Mesenchymal stem cell (in vitro differentiated cells and primary cell): ENCODE results near the gene PPP5C.

Experiments
- DNase-seq: peaks from one replicate; pipeline ENCODE4 v3.0.0-alpha.2; 2013
- H2AFZ ChIP-seq: one replicate; pipeline ENCODE4 v1.6.1; 2013; ENCODE audit warnings: low read depth, mild to moderate bottlenecking, control low read depth, inconsistent platforms, low read length, moderate library complexity
- H2AK5ac ChIP-seq: 2 replicates; pipeline ENCODE4 v1.6.1; 2013; ENCODE audit warnings: low read length, moderate library complexity, mild to moderate bottlenecking, inconsistent platforms; ENCODE audit not compliant: severe bottlenecking
- H2BK120ac ChIP-seq: one replicate; pipeline ENCODE4 v1.6.1; 2013; ENCODE audit warnings: low read depth, mild to moderate bottlenecking, inconsistent platforms, low read length, moderate library complexity
- H2BK12ac ChIP-seq, 2 experiments: one replicate each; pipeline ENCODE4 v1.6.1; 2013; ENCODE audit warnings: inconsistent platforms in 2 of 2, low read length in 2 of 2, mild to moderate bottlenecking in 2 of 2, moderate library complexity in 2 of 2, control low read depth in 1 of 2
- H2BK15ac ChIP-seq: one replicate; pipeline ENCODE4 v1.6.1; 2013; ENCODE audit warnings: mild to moderate bottlenecking, low read depth, inconsistent platforms; ENCODE audit not compliant: poor library complexity, severe bottlenecking
- H2BK5ac ChIP-seq: 2 replicates; pipeline ENCODE4 v1.6.1; 2013; ENCODE audit warnings: low read depth, mild to moderate bottlenecking, low read length, control low read depth, inconsistent platforms; ENCODE audit not compliant: poor library complexity, severe bottlenecking
- H3K14ac ChIP-seq, 2 experiments: one replicate each; pipeline ENCODE4 v1.6.1; 2013; ENCODE audit warnings: inconsistent platforms in 2 of 2, low read length in 2 of 2, control low read depth in 1 of 2, mild to moderate bottlenecking in 1 of 2, moderate library complexity in 1 of 2
- H3K18ac ChIP-seq, 2 experiments: one replicate each; pipeline ENCODE4 v1.6.1; 2013; ENCODE audit warnings: inconsistent platforms in 2 of 2, low read length in 2 of 2, control low read depth in 1 of 2, low read depth in 1 of 2, mild to moderate bottlenecking in 1 of 2
- H3K23ac ChIP-seq, 2 experiments: one replicate each; pipeline ENCODE4 v1.6.1; 2013; ENCODE audit warnings: inconsistent platforms in 2 of 2, low read length in 2 of 2, mild to moderate bottlenecking in 2 of 2, moderate library complexity in 2 of 2, control low read depth in 1 of 2
- H3K27ac ChIP-seq: 2 replicates; pipeline ENCODE4 v1.5.1; 2013; ENCODE audit warnings: mild to moderate bottlenecking, moderate library complexity, low read length, control low read depth, inconsistent platforms; ENCODE audit not compliant: poor library complexity, severe bottlenecking
- H3K27me3 ChIP-seq, 2 experiments: 2 replicates each; pipeline versions ENCODE4 v1.6.1 to v1.7.0; 2013; ENCODE audit warnings: low read length in 2 of 2, mild to moderate bottlenecking in 2 of 2, moderate library complexity in 2 of 2, control low read depth in 1 of 2, inconsistent platforms in 1 of 2; ENCODE audit not compliant: control insufficient read depth in 1 of 2, insufficient read depth in 1 of 2
- H3K36me3 ChIP-seq, 2 experiments: 2 replicates each; pipeline versions ENCODE4 v1.6.1 to v1.7.0; 2013; ENCODE audit warnings: low read length in 2 of 2, control low read depth in 1 of 2, inconsistent platforms in 1 of 2, low read depth in 1 of 2, mild to moderate bottlenecking in 1 of 2; ENCODE audit not compliant: insufficient read depth in 2 of 2, control insufficient read depth in 1 of 2
- H3K4ac ChIP-seq, 2 experiments: one replicate each; pipeline ENCODE4 v1.6.1; 2013; ENCODE audit warnings: inconsistent platforms in 2 of 2, low read length in 2 of 2, mild to moderate bottlenecking in 2 of 2, moderate library complexity in 2 of 2, control low read depth in 1 of 2, low read depth in 1 of 2
- H3K4me1 ChIP-seq: 2 replicates; pipeline ENCODE4 v1.6.1; 2013; ENCODE audit warnings: low read depth, low read length, control low read depth; ENCODE audit not compliant: control insufficient read depth, insufficient read depth
- H3K4me2 ChIP-seq: 2 replicates; pipeline ENCODE4 v1.6.1; 2013; ENCODE audit warnings: low read length, mild to moderate bottlenecking, inconsistent platforms; ENCODE audit not compliant: poor library complexity, severe bottlenecking
- H3K4me3 ChIP-seq, 2 experiments: 2 replicates each; pipeline versions ENCODE4 v1.5.1 to v1.7.0; 2013; ENCODE audit warnings: low read length in 2 of 2, mild to moderate bottlenecking in 2 of 2, control low read depth in 1 of 2, low read depth in 1 of 2; ENCODE audit not compliant: insufficient read depth in 1 of 2
- H3K79me1 ChIP-seq: replicated peaks from 2 replicates; pipeline ENCODE4 v1.6.1; 2013; ENCODE audit warnings: mild to moderate bottlenecking, control low read depth, low read length, inconsistent platforms; ENCODE audit not compliant: poor library complexity, severe bottlenecking
- H3K9ac ChIP-seq: 2 replicates; pipeline ENCODE4 v1.7.0; 2013; ENCODE audit warnings: mild to moderate bottlenecking, low read length, moderate library complexity
- H3K9me3 ChIP-seq: 2 replicates; pipeline ENCODE4 v1.7.0; 2013; ENCODE audit warnings: mild to moderate bottlenecking, low read length; ENCODE audit not compliant: control insufficient read depth
- H4K8ac ChIP-seq: one replicate; pipeline ENCODE4 v1.6.1; 2013; ENCODE audit warnings: inconsistent platforms, mild to moderate bottlenecking, low read length, moderate library complexity
- H4K91ac ChIP-seq: one replicate; pipeline ENCODE4 v1.6.1; 2013; ENCODE audit warnings: mild to moderate bottlenecking, low read length, inconsistent platforms
- WGBS: methylation state at CpG from one replicate; pipeline ENCODE4 v1.1.7; 2013; ENCODE audit warnings: mixed read lengths; 5-methylcytosine and 5-hydroxymethylcytosine counted together

The PPP5C gene

GRCh38 chr19:46387713-46388130, 40.8 kb downstream of the PPP5C start:
- H3K79me1 ChIP-seq, result peaks cover 60% of the 10 kb centered on the region
- H3K9ac ChIP-seq, result no peak overlapping the region
- H3K14ac ChIP-seq, result no peak overlapping the region
- H3K23ac ChIP-seq, result no peak overlapping the region
- H2BK5ac ChIP-seq, result no peak overlapping the region
- no peaks in the 10 kb centered on the region for H3K27me3 ChIP-seq
- no peak overlapping the region for H3K4me2 ChIP-seq
- H2BK15ac ChIP-seq, result no peak overlapping the region
- H2AK5ac ChIP-seq, result no peak overlapping the region
- no peak overlapping the region for H2AFZ ChIP-seq
- WGBS, result 96% methylated on average over 10 of the region's 10 CpGs
- no peak overlapping the region for H3K4me3 ChIP-seq
- peaks cover 7% of the 10 kb centered on the region for H3K4me1 ChIP-seq
- no peak overlapping the region for H4K8ac ChIP-seq
- H4K91ac ChIP-seq, result no peak overlapping the region
- H3K36me3 ChIP-seq, result peaks cover 82 to 98% of the 10 kb centered on the region in 2 experiments
- H3K27ac ChIP-seq, result no peak overlapping the region
- DNase-seq, result no peak
- H2BK12ac ChIP-seq, result no peak overlapping the region
- H3K4ac ChIP-seq, result no peak overlapping the region
- peaks cover 7% of the 10 kb centered on the region for H3K9me3 ChIP-seq
- no peak overlapping the region for H2BK120ac ChIP-seq
- no peak overlapping the region for H3K18ac ChIP-seq

- Histone ChIP-seq H3K4me3 (peak overlapping the region in 1 of 2 experiments; percentile 20), H3K4ac (no peak overlapping the region), H3K4me1 (peaks cover 7% of the 10 kb centered on the region), H3K14ac (no peak overlapping the region), H3K23ac (no peak overlapping the region), H3K79me1 (peaks cover 55% of the 10 kb centered on the region), H2BK120ac (no peak overlapping the region), H4K8ac (no peak overlapping the region), H4K91ac (no peak overlapping the region), H2BK15ac (no peak overlapping the region), H2BK5ac (no peak overlapping the region), H2AFZ (no peak overlapping the region), H2AK5ac (no peak overlapping the region), H2BK12ac (no peak overlapping the region), H3K18ac (no peak overlapping the region), H3K27ac (no peak overlapping the region), H3K9me3 (peaks cover 7% of the 10 kb centered on the region), H3K27me3 (no peaks in the 10 kb centered on the region), H3K4me2 (no peak overlapping the region), H3K9ac (no peak overlapping the region), H3K36me3 (peaks cover 81 to 97% of the 10 kb centered on the region in 2 experiments)
- DNase-seq, result no peak
- WGBS, result 94% methylated on average over 25 of the region's 25 CpGs
These were observed 41.6 kb downstream of the PPP5C start for GRCh38 chr19:46388311-46389095.

GRCh38 chr19:46390121-46390858, 43.4 kb downstream of the PPP5C start:
- Histone ChIP-seq H3K23ac (no peak overlapping the region), H2AFZ (no peak overlapping the region), H3K9ac (peak overlapping the region; percentile 72), H3K27me3 (no peaks in the 10 kb centered on the region), H4K8ac (no peak overlapping the region), H3K18ac (no peak overlapping the region), H3K36me3 (peaks cover 71 to 86% of the 10 kb centered on the region in 2 experiments), H3K4me1 (peaks cover 9% of the 10 kb centered on the region), H3K4ac (no peak overlapping the region), H2BK12ac (peak overlapping the region in 1 of 2 experiments; percentile 25), H2BK15ac (no peak overlapping the region), H4K91ac (no peak overlapping the region), H2BK5ac (no peak overlapping the region), H3K14ac (no peak overlapping the region), H2AK5ac (no peak overlapping the region), H3K4me3 (no peak overlapping the region), H2BK120ac (no peak overlapping the region), H3K79me1 (peaks cover 38% of the 10 kb centered on the region), H3K4me2 (no peak overlapping the region), H3K27ac (no peak overlapping the region), H3K9me3 (peaks cover 7% of the 10 kb centered on the region)
- no peak for DNase-seq
- 98% methylated on average over 9 of the region's 16 CpGs for WGBS

- Histone ChIP-seq H3K9ac (peak overlapping the region; percentile 72), H3K9me3 (peaks cover 7% of the 10 kb centered on the region), H3K23ac (no peak overlapping the region), H2AK5ac (no peak overlapping the region), H3K18ac (peak overlapping the region in 1 of 2 experiments; percentile 58), H3K4me1 (peaks cover 9% of the 10 kb centered on the region), H3K27ac (no peak overlapping the region), H2BK15ac (no peak overlapping the region), H4K8ac (peak overlapping the region; percentile 57), H3K14ac (no peak overlapping the region), H3K36me3 (peaks cover 69 to 80% of the 10 kb centered on the region in 2 experiments), H3K79me1 (peaks cover 35% of the 10 kb centered on the region), H3K4ac (peak overlapping the region in 1 of 2 experiments; percentile 29), H4K91ac (peak overlapping the region; percentile 94), H2AFZ (no peak overlapping the region), H3K4me2 (no peak overlapping the region), H2BK12ac (peak overlapping the region; percentile 28 to 79), H2BK120ac (peak overlapping the region; percentile 13), H3K4me3 (peak overlapping the region in 1 of 2 experiments; percentile 59), H3K27me3 (no peaks in the 10 kb centered on the region), H2BK5ac (no peak overlapping the region)
- DNase-seq, result no peak
- WGBS, result 97% methylated on average over 18 of the region's 18 CpGs
These were observed 44.0 kb downstream of the PPP5C start for GRCh38 chr19:46390866-46391265.
